ENCODE data around the gene CMTR1.

DNA sequence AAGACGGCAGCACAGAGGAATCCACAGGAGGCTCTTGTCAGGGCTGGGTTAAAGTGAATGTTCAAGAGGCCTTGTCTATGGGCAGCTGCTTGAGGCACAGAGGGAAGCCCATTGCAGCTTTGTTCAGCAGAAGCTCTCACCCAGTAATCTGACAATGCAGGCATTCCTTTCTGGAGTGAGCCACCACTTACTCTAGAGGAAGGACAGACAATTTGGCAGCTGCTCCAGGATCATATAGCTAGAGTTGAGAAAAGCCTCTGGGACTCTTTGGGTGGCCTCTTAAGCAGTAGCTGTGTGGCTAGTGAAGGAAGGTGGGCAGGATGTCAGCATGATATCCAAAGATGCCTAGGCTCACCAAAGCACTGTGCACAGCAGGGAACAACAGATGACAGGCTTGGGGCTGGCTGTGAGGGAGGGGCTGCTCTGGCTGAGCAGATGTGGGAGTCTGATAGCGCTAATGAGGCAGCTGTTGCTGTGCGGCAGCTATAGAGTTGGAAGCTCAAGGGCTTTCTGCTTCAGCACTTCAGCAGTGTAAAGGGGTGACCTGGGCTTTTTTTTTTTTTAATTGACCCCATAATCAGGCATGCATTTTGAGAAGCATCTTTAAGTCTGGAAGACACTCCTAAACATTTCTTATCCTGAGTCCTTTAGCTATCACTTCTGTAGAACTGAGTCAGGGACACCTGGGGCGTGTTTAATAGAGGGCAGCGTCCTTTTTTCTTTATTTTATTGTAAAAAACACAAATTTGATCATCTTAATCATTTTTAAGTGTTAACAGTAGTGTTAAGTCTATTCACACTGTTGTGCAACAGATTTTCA is 27.2 kb downstream of the CMTR1 start:
- TF ChIP-seq YY1 (IDR thresholded peaks at IDR 0.05; ENCODE audit: insufficient read depth, insufficient read length), result no peak
- TF ChIP-seq ZNF274 (IDR thresholded peaks at IDR 0.05; ENCODE audit: low read depth, low read length), result no peak

Data from NT2/D1 (cell line).